HG03139 (cell line): ENCODE measurements around the gene ARHGAP30.

Experiments used
- ATAC-seq: cut with Tn5 transposase; IDR thresholded peaks from one replicate; pipeline ENCODE4 v1.9.1; 2021; ENCODE audit not compliant: unreplicated experiment

The ARHGAP30 gene

GRCh38 chr1:161091796-161092507, 22.3 kb upstream of the ARHGAP30 start:
- no peak for ATAC-seq

- ATAC-seq = no peak
Observed at GRCh38 chr1:161091093-161091492, 21.4 kb upstream of the ARHGAP30 start.

GRCh38 chr1:161090617-161091016, 20.9 kb upstream of the ARHGAP30 start:
- no peak for ATAC-seq

- no peak for ATAC-seq
Observed at GRCh38 chr1:161089938-161090337, 20.2 kb upstream of the ARHGAP30 start.

GRCh38 chr1:161089251-161089924, 19.7 kb upstream of the ARHGAP30 start, which contains the start of gene NECTIN4:
Gene NECTIN4 (minus strand): TSS chr1:161089558. CDS start chr1:161089296, 262 bp downstream.
- no peak for ATAC-seq

- ATAC-seq = no peak
Observed at GRCh38 chr1:161088587-161089110, 19.0 kb upstream of the ARHGAP30 start.

- no peak for ATAC-seq
Observed at GRCh38 chr1:161086457-161086856, 16.8 kb upstream of the ARHGAP30 start.

GRCh38 chr1:161085165-161085564, 15.5 kb upstream of the ARHGAP30 start:
- no peak for ATAC-seq

- no peak for ATAC-seq
Observed at GRCh38 chr1:161084597-161084988, 14.9 kb upstream of the ARHGAP30 start.

- no peak for ATAC-seq
Observed at GRCh38 chr1:161083748-161084596, 14.3 kb upstream of the ARHGAP30 start.

GRCh38 chr1:161082996-161083747, 13.5 kb upstream of the ARHGAP30 start:
- no peak for ATAC-seq

GRCh38 chr1:161082483-161082882, 12.8 kb upstream of the ARHGAP30 start:
- ATAC-seq = no peak

- ATAC-seq = no peak
Observed at GRCh38 chr1:161081519-161081918, 11.8 kb upstream of the ARHGAP30 start.

- no peak for ATAC-seq
Observed at GRCh38 chr1:161080441-161081405, 11.0 kb upstream of the ARHGAP30 start.

GRCh38 chr1:161079436-161080110, 9.9 kb upstream of the ARHGAP30 start:
- no peak for ATAC-seq

GRCh38 chr1:161077426-161077825, 7.7 kb upstream of the ARHGAP30 start:
- no peak for ATAC-seq

GRCh38 chr1:161076410-161076809, 6.7 kb upstream of the ARHGAP30 start:
- no peak for ATAC-seq

- no peak for ATAC-seq
Observed at GRCh38 chr1:161074676-161075368, 5.1 kb upstream of the ARHGAP30 start.
